ENCODE measurements around the gene PTPRE. TPM values are rescaled to one million over a fixed set of nuclear protein-coding genes. Genes with fewer than 3 reads are reported as not detected.

The PTPRE gene
- total and polyA plus RNA-seq, 2 donors = 12.3 to 15.2 TPM

- peaks cover 4 to 12% of the 10 kb centered on the region in 2 donors for H3K27me3 ChIP-seq (ENCODE audit: control insufficient read depth in 2 of 2, insufficient read depth in 1 of 2, low read length in 1 of 2)
- no peaks in the 10 kb centered on the region for H3K36me3 ChIP-seq (ENCODE audit: control insufficient read depth in 2 of 2, insufficient read depth in 2 of 2, low read length in 1 of 2)
- H3K4me3 ChIP-seq (ENCODE audit: low read length in 2 of 2) = no peak overlapping the region
- no peak overlapping the region for H3K27ac ChIP-seq (ENCODE audit: low read depth in 1 of 2, low read length in 1 of 2)
- peak; percentile 48 to 90 (median 74) for DNase-seq (ENCODE audit: low read depth in 6 of 9, low spot score in 9 of 9)
- 20% methylated on average over 27 of the region's 27 CpGs for WGBS
- H3K9me3 ChIP-seq (ENCODE audit: control insufficient read depth in 2 of 2, insufficient read depth in 1 of 2, low read length in 1 of 2) = no peaks in the 10 kb centered on the region
- peaks cover 8 to 11% of the 10 kb centered on the region in 2 donors for H3K4me1 ChIP-seq (ENCODE audit: control insufficient read depth in 2 of 2, insufficient read depth in 2 of 2, low read length in 2 of 2)
Observed at GRCh38 chr10:128011059-128011979, 104.4 kb downstream of the PTPRE start.

GRCh38 chr10:128013626-128014025 lies 106.7 kb downstream of the PTPRE start:
- Histone ChIP-seq H3K27me3 (ENCODE audit: control insufficient read depth in 2 of 2, insufficient read depth in 1 of 2, low read length in 1 of 2) (peaks cover 1 to 12% of the 10 kb centered on the region in 2 donors), H3K4me3 (ENCODE audit: low read length in 2 of 2) (no peak overlapping the region), H3K9me3 (ENCODE audit: control insufficient read depth in 2 of 2, insufficient read depth in 1 of 2, low read length in 1 of 2) (no peaks in the 10 kb centered on the region), H3K36me3 (ENCODE audit: control insufficient read depth in 2 of 2, insufficient read depth in 2 of 2, low read length in 1 of 2) (no peaks in the 10 kb centered on the region), H3K4me1 (ENCODE audit: control insufficient read depth in 2 of 2, insufficient read depth in 2 of 2, low read length in 2 of 2) (peaks cover 12 to 17% of the 10 kb centered on the region in 2 donors), H3K27ac (ENCODE audit: low read depth in 1 of 2, low read length in 1 of 2) (no peak overlapping the region)
- DNase-seq (ENCODE audit: low read depth in 6 of 9, low spot score in 9 of 9) = no peak
- WGBS = 95% methylated on average over 4 of the region's 4 CpGs

- no peak overlapping the region for H3K27ac ChIP-seq (ENCODE audit: low read depth in 1 of 2, low read length in 1 of 2)
- H3K4me3 ChIP-seq (ENCODE audit: low read length in 2 of 2) = no peak overlapping the region
- H3K27me3 ChIP-seq (ENCODE audit: control insufficient read depth in 2 of 2, insufficient read depth in 1 of 2, low read length in 1 of 2) = peaks cover 0 to 9% of the 10 kb centered on the region in 2 donors
- no peaks in the 10 kb centered on the region for H3K36me3 ChIP-seq (ENCODE audit: control insufficient read depth in 2 of 2, insufficient read depth in 2 of 2, low read length in 1 of 2)
- no peaks in the 10 kb centered on the region for H3K9me3 ChIP-seq (ENCODE audit: control insufficient read depth in 2 of 2, insufficient read depth in 1 of 2, low read length in 1 of 2)
- no peak for DNase-seq (ENCODE audit: low read depth in 6 of 9, low spot score in 9 of 9)
- H3K4me1 ChIP-seq (ENCODE audit: control insufficient read depth in 2 of 2, insufficient read depth in 2 of 2, low read length in 2 of 2) = peaks cover 12 to 19% of the 10 kb centered on the region in 2 donors
- 98% methylated on average over 7 of the region's 7 CpGs for WGBS
Observed at GRCh38 chr10:128014236-128014635, 107.3 kb downstream of the PTPRE start.

- no peak for DNase-seq (ENCODE audit: low read depth in 6 of 9, low spot score in 9 of 9)
- WGBS = 93% methylated on average over 12 of the region's 12 CpGs
Observed at GRCh38 chr10:128016423-128017060, 109.6 kb downstream of the PTPRE start.

GRCh38 chr10:128017822-128018221 lies 110.9 kb downstream of the PTPRE start:
- Histone ChIP-seq H3K27me3 (ENCODE audit: control insufficient read depth in 2 of 2, insufficient read depth in 1 of 2, low read length in 1 of 2) (no peaks in the 10 kb centered on the region), H3K4me1 (ENCODE audit: control insufficient read depth in 2 of 2, insufficient read depth in 2 of 2, low read length in 2 of 2) (peaks cover 4 to 13% of the 10 kb centered on the region in 2 donors), H3K4me3 (ENCODE audit: low read length in 2 of 2) (no peak overlapping the region), H3K9me3 (ENCODE audit: control insufficient read depth in 2 of 2, insufficient read depth in 1 of 2, low read length in 1 of 2) (no peaks in the 10 kb centered on the region), H3K36me3 (ENCODE audit: control insufficient read depth in 2 of 2, insufficient read depth in 2 of 2, low read length in 1 of 2) (no peaks in the 10 kb centered on the region), H3K27ac (ENCODE audit: low read depth in 1 of 2, low read length in 1 of 2) (no peak overlapping the region)
- no peak for DNase-seq (ENCODE audit: low read depth in 6 of 9, low spot score in 9 of 9)
- 88% methylated on average over 14 of the region's 14 CpGs for WGBS

More at GRCh38 chr10:128016423-128017060, 109.6 kb downstream of the PTPRE start:
- Histone ChIP-seq H3K4me1 (ENCODE audit: control insufficient read depth in 2 of 2, insufficient read depth in 2 of 2, low read length in 2 of 2) (peaks cover 11 to 21% of the 10 kb centered on the region in 2 donors), H3K36me3 (ENCODE audit: control insufficient read depth in 2 of 2, insufficient read depth in 2 of 2, low read length in 1 of 2) (no peaks in the 10 kb centered on the region), H3K9me3 (ENCODE audit: control insufficient read depth in 2 of 2, insufficient read depth in 1 of 2, low read length in 1 of 2) (no peaks in the 10 kb centered on the region), H3K27me3 (ENCODE audit: control insufficient read depth in 2 of 2, insufficient read depth in 1 of 2, low read length in 1 of 2) (no peaks in the 10 kb centered on the region), H3K27ac (ENCODE audit: low read depth in 1 of 2, low read length in 1 of 2) (no peak overlapping the region), H3K4me3 (ENCODE audit: low read length in 2 of 2) (no peak overlapping the region)

GRCh38 chr10:128018236-128018635 lies 111.3 kb downstream of the PTPRE start:
- no peaks in the 10 kb centered on the region for H3K9me3 ChIP-seq (ENCODE audit: control insufficient read depth in 2 of 2, insufficient read depth in 1 of 2, low read length in 1 of 2)
- H3K27ac ChIP-seq (ENCODE audit: low read depth in 1 of 2, low read length in 1 of 2) = no peak overlapping the region
- peaks cover 4 to 13% of the 10 kb centered on the region in 2 donors for H3K4me1 ChIP-seq (ENCODE audit: control insufficient read depth in 2 of 2, insufficient read depth in 2 of 2, low read length in 2 of 2)
- no peaks in the 10 kb centered on the region for H3K36me3 ChIP-seq (ENCODE audit: control insufficient read depth in 2 of 2, insufficient read depth in 2 of 2, low read length in 1 of 2)
- H3K27me3 ChIP-seq (ENCODE audit: control insufficient read depth in 2 of 2, insufficient read depth in 1 of 2, low read length in 1 of 2) = no peaks in the 10 kb centered on the region
- no peak overlapping the region for H3K4me3 ChIP-seq (ENCODE audit: low read length in 2 of 2)
- WGBS = 16% methylated on average over 13 of the region's 13 CpGs
- DNase-seq (ENCODE audit: low read depth in 6 of 9, low spot score in 9 of 9) = peak in 1 of 9 donors; percentile 35

- 54% methylated on average over 2 of the region's 2 CpGs for WGBS
- H3K27ac ChIP-seq (ENCODE audit: low read depth in 1 of 2, low read length in 1 of 2) = no peak overlapping the region
- H3K36me3 ChIP-seq (ENCODE audit: control insufficient read depth in 2 of 2, insufficient read depth in 2 of 2, low read length in 1 of 2) = no peaks in the 10 kb centered on the region
- H3K27me3 ChIP-seq (ENCODE audit: control insufficient read depth in 2 of 2, insufficient read depth in 1 of 2, low read length in 1 of 2) = no peaks in the 10 kb centered on the region
- no peaks in the 10 kb centered on the region for H3K9me3 ChIP-seq (ENCODE audit: control insufficient read depth in 2 of 2, insufficient read depth in 1 of 2, low read length in 1 of 2)
- no peak for DNase-seq (ENCODE audit: low read depth in 6 of 9, low spot score in 9 of 9)
- no peak overlapping the region for H3K4me3 ChIP-seq (ENCODE audit: low read length in 2 of 2)
- peaks cover 4 to 13% of the 10 kb centered on the region in 2 donors for H3K4me1 ChIP-seq (ENCODE audit: control insufficient read depth in 2 of 2, insufficient read depth in 2 of 2, low read length in 2 of 2)
Observed at GRCh38 chr10:128018691-128019090, 111.8 kb downstream of the PTPRE start.

- DNase-seq (ENCODE audit: low read depth in 6 of 9, low spot score in 9 of 9) = no peak
- Histone ChIP-seq H3K27ac (ENCODE audit: low read depth in 1 of 2, low read length in 1 of 2) (no peak overlapping the region), H3K27me3 (ENCODE audit: control insufficient read depth in 2 of 2, insufficient read depth in 1 of 2, low read length in 1 of 2) (no peaks in the 10 kb centered on the region)
Observed at GRCh38 chr10:128022261-128023196, 115.6 kb downstream of the PTPRE start.

More at GRCh38 chr10:128022261-128023196, 115.6 kb downstream of the PTPRE start:
- 96% methylated on average over 19 of the region's 19 CpGs for WGBS
- Histone ChIP-seq H3K36me3 (ENCODE audit: control insufficient read depth in 2 of 2, insufficient read depth in 2 of 2, low read length in 1 of 2) (no peaks in the 10 kb centered on the region), H3K4me3 (ENCODE audit: low read length in 2 of 2) (no peak overlapping the region), H3K4me1 (ENCODE audit: control insufficient read depth in 2 of 2, insufficient read depth in 2 of 2, low read length in 2 of 2) (peaks cover 4 to 21% of the 10 kb centered on the region in 2 donors), H3K9me3 (ENCODE audit: control insufficient read depth in 2 of 2, insufficient read depth in 1 of 2, low read length in 1 of 2) (no peaks in the 10 kb centered on the region)

All from thymus (tissue), 11 donors.